Upper lobe of left lung (tissue), 4 donors: ENCODE measurements around the gene CLEC16A.

ENCODE experiments used
- CTCF ChIP-seq, 6 experiments: fragments of 450-650 bp in 4 of 6; fragments of 200-600 bp in 2 of 6; sonication (generic) in 2 of 6; IDR thresholded peaks; one replicate each; pipeline ENCODE4 v1.5.1; 2016 to 2019; ENCODE audit warnings: antibody characterized with exemption in 6 of 6
- POLR2AphosphoS5 ChIP-seq, 2 donors: sonication (generic); formaldehyde crosslinking; IDR thresholded peaks; one replicate each; pipeline ENCODE4 v1.5.1; 2017; ENCODE audit warnings: antibody characterized with exemption in 2 of 2

- TF ChIP-seq CTCF (IDR thresholded peaks at IDR 0.05) (no peak), POLR2AphosphoS5 (IDR thresholded peaks at IDR 0.05) (no peak)
Observed at GRCh38 chr16:11161974-11162373, 217.6 kb downstream of the CLEC16A start.
